HG03460 (cell line): ENCODE measurements around the gene SMC4.
A peak's percentile ranks its signal among the peaks of the same experiment; 100 is the strongest.

Experiments
- ATAC-seq: cut with Tn5 transposase; IDR thresholded peaks from one replicate; pipeline ENCODE4 v1.9.1; 2021; ENCODE audit not compliant: unreplicated experiment

The SMC4 gene

GRCh38 chr3:160393346-160394008 is 6.0 kb upstream of the SMC4 start:
- no peak for ATAC-seq

- no peak for ATAC-seq
Measured at GRCh38 chr3:160394009-160394392, 5.4 kb upstream of the SMC4 start.

DNA sequence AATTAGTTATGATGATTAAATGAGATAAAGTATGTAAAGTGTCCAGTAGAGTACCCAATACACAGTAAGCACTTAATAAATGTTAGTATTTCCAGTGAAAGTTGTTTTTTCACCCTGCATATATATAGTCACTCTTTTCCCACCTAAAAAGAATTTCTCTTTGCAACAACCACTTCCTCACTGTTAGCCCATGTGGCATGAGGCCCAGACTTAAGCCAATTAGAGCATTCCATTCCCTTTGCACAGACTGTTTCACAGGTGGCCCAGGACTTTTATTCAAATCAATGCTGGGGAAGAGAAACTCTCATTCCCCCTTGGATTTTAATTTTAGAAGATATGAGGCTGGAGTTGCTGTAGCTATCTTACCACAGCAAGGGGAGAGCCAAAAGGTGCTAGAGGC is 4.2 kb upstream of the SMC4 start:
- no peak for ATAC-seq

DNA sequence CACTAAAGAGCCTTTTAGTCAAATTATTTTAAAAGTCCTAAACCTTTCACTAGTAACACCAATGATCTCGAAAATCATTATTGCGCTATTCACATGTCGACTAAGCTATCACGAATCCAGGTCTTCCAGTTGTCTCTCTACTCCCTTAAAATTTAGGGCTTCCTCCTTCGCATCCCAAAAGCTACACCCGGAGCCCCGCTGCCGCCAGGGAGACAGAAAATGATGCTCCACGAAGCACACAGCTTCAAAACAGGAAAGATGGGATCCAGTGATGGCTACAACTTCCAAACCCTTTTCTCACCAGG is 678 bp upstream of the SMC4 start:
- peak; percentile 4 for ATAC-seq

GRCh38 chr3:160400030-160400701 is 716 bp downstream of the SMC4 start:
- peak; percentile 10 for ATAC-seq

DNA sequence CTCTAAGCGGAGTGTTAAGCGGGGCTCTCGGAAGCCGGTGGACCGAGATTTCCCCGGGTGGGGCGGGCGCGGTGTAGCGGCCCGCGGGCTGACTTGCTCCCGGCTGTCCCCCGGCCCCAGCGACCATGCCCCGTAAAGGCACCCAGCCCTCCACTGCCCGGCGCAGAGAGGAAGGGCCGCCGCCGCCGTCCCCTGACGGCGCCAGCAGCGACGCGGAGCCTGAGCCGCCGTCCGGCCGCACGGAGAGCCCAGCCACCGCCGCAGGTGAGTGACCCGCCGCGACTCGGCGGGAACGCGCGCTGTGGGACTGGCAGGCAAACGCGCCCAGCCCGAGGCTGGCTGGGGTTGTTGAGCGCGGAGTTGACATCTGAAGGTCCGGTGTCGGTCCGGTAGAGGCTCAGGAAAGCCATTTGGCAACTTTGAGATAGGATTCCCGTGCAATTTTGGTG is 1.3 kb downstream of the SMC4 start:
- ATAC-seq: peak; percentile 18

- ATAC-seq: no peak
Measured at GRCh38 chr3:160401291-160402095, 2.0 kb downstream of the SMC4 start.

GRCh38 chr3:160402221-160403027 is 3.0 kb downstream of the SMC4 start:
- ATAC-seq: no peak

DNA sequence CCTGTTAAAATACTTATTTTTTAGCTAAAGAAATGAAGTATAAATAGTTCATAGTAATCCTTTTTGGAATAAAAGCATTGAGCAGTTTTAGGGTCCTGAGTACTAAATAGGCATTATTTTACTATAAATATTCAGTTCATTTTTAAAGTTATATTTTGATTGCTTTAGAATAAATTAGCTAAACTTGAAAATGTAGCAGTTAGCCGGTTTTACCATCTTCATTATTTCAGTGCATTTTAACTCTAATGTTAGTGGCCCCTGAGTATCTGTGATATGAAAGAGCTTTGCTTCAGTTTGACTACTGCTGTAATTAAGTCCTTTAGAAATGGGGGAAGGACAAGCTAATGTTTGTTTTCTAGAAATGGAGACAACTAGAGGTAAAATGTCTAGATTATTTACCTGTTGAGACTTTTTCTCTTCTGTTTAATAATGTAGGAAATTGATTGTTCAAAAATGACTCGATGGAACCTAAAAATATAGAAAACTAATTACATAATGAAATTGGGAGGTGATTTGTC is 3.6 kb downstream of the SMC4 start:
- ATAC-seq: no peak

- no peak for ATAC-seq
Measured at GRCh38 chr3:160403796-160404470, 4.5 kb downstream of the SMC4 start.

DNA sequence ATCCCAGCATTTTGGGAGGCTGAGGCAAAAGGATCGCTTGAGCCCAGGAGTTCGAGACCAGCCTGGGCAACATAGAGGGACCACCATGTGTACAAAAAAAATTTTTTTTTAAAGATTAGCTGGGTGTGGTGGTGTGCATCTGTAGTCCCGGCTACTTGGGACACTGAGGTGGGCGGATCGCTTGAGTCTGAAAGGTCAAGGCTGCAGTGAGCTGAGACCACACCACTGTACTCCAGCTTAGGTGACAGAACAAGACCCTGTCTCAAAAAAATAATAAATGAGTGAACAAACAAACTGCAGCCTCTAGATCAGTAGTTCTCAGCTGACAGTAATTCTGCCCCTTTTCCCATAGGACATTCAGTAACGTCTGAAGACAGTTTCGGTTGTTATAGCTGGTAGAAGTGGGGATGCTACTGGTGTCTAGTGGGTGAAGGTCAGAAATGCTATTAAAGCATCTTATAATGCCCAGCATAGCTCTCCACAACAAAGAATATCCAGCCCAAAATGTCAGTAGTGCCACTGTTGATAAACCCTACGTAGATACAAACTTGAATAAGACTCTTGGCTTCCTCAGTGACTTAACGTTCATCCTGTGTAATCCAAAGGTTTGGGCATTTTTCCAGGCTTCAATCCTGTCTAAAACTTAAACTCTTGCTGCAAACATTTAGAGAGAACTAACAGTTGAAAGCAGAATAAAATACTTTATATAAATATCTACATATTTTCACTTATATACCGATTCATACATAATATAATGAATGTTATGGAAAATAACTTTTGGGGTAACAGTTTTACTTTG is 10.6 kb downstream of the SMC4 start:
- ATAC-seq: no peak

- ATAC-seq: no peak
Measured at GRCh38 chr3:160412477-160412876, 13.0 kb downstream of the SMC4 start.

DNA sequence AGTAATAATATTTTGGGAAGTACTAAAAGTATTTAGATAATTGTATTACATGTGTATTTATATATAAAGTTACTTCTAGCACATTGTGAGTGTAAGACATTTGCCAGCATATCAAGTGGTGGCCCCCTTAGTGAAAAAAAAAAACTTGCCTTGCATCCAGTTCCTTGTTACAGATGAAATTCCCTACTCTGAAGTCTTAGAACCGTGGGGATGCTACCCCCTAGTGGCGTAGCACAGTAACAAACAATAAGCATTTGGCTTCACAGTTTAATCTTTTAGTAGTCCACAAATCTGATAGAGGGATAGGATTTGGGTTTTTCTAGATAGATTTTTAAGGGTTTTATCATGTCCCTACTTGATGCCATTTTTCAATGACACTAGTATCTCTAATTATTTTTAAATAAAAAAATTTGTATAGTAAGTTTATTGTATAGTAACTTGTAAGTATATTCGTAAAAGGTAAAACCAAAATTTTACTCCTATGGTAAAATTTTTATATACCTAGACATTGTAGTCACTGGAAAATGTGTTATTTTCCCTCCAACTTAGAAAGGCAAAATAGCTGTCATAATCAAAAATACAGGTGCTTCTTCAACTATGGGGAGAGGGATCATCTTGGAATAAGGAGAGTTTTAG is 14.3 kb downstream of the SMC4 start:
- ATAC-seq: peak; percentile 66

DNA sequence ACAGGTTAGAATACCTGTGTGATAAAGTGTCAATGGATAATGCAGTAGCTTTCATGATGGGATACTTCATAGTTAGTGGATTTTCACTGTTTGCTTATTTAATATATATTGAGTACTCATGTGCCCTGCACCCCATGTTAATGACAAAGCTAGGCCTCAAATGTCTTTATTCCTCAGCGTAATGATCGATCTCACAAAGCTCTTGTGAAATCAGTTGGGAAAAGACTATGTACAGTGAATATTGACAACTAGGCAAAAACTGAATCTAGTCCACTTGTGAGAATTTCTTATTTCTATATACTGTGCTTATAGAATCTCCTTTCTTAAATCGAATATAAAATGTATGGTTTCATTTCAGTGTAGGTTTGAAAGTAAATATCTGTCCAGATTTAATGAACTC is 17.9 kb downstream of the SMC4 start:
- no peak for ATAC-seq

GRCh38 chr3:160427832-160428424 is 28.5 kb downstream of the SMC4 start:
- ATAC-seq: no peak

- no peak for ATAC-seq
Measured at GRCh38 chr3:160434071-160434470, 34.6 kb downstream of the SMC4 start.

- no peak for ATAC-seq
Measured at GRCh38 chr3:160435095-160435494, 35.6 kb downstream of the SMC4 start.

- no peak for ATAC-seq
Measured at GRCh38 chr3:160435747-160436146, 36.3 kb downstream of the SMC4 start.

GRCh38 chr3:160437083-160437455 is 37.6 kb downstream of the SMC4 start:
- no peak for ATAC-seq
